ENCODE results near the gene FAM13C. TPM values are rescaled to one million over a fixed set of nuclear protein-coding genes. Genes with fewer than 3 reads are reported as not detected.

The FAM13C gene
- total RNA-seq, 2 donors from 2014 or later, result 1.8 to 6.4 TPM

DNA sequence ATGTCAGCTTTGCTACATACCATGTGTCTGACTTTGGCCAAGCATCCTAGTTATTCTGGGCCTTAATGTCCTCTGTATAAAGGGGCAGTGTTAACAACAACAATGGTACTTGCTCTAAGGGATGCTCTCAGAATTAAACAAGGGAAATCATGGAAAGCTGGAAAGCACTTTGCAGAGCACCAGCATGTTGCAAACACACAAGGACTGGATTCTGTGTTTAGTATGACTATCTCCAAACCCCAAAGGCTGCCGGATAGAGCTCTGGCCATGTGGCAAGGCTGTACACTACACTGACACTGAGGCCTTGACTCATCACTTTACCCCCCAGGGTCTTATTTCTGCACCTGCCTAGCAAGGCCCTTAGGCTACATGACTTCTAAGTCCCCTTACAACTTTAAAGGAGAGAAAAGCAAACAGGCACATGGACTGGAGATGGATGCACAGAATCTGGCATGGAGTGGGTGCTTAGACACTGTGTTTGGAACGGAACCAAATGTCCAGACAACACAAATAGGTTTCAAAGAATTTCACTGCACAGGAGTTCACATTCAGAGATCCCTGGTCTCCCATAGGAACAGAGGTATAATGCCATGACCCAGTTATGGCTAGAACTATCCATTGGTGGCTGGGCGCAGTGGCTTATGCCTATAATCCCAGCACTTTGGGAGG, 74.6 kb downstream of the FAM13C start:
- ATAC-seq (no peak), DNase-seq (no peak)
- intact Hi-C loops (cut with DNase I, micrococcal nuclease), result no loop called here

GRCh38 chr10:59285848-59286247, 76.5 kb downstream of the FAM13C start:
- DNase-seq (no peak), ATAC-seq (no peak)
- intact Hi-C loops (cut with DNase I, micrococcal nuclease), result no loop called here

GRCh38 chr10:59285073-59285472, 77.3 kb downstream of the FAM13C start:
- intact Hi-C loops (cut with DNase I, micrococcal nuclease), result no loop called here
- DNase-seq, result no peak
- no peak for ATAC-seq

DNA sequence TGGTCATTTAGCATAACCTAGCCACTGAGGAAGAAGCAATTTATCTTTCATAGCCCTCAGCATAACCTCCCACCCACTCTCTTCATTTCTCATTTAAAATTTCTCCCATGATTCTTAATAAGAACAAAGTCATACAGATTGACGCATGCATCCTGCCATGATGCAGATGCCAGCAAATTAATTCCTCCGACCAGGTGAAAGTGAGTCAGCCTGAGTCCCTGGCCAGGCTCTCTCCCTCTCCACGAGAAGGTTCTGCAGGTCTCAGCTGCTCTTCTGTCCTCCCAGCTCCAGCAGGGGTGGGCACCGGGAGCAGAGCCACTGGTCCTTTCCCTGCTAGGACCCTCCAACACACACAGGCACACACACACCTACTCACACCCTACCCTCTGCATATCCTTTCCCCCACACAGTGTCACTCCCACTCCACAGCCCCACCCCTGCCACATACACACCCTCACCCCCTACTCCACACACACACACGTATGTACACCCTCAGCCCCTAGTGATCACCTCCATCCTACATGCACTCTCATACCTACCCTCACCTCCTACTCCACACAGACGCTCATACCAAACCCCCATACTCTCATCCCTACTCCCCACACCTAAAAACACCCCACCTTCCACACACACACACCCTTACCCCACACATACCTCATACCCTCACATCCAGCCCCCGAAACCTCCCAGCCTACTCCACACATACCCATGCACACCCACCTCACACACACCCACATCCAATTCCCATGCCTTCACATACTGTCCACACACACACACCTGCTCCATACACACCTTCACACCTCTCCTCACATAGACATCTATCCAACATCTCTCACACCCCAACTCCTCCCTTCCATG, 78.0 kb downstream of the FAM13C start:
- no peak for ATAC-seq
- no peak for DNase-seq
- intact Hi-C loops (cut with DNase I, micrococcal nuclease), result no loop called here

GRCh38 chr10:59283456-59284091, 78.8 kb downstream of the FAM13C start:
- ATAC-seq (no peak), DNase-seq (no peak)
- intact Hi-C loops (cut with DNase I, micrococcal nuclease), result no loop called here

- no peak for ATAC-seq
- no peak for DNase-seq
- intact Hi-C loops (cut with DNase I, micrococcal nuclease), result no loop called here
Measured at GRCh38 chr10:59281861-59282260, 80.5 kb downstream of the FAM13C start.

GRCh38 chr10:59279991-59280505, 82.3 kb downstream of the FAM13C start:
- intact Hi-C loops (cut with DNase I, micrococcal nuclease), result no loop called here
- ATAC-seq, result no peak

DNA sequence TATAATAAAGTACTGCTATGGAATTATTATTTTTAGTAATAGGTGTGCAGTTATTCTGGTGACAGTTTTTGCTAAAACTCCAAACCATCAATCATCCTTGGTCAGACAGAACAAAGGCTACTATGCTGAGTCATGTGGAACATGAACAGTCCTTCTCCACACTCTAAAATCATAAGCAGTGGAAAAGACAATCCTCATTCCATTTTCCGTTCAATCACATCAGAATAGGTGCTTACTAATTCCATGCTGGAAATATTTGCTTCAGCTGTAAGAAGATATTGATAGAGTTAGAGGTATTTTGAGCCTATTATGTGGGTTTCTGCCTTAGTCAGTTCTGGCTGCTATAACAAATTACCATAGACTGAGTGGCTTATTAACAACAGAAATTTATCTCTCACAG, 82.9 kb downstream of the FAM13C start:
- ATAC-seq, result no peak
- intact Hi-C loops (cut with DNase I, micrococcal nuclease), result no loop called here
- DNase-seq, result no peak

More at GRCh38 chr10:59279991-59280505, 82.3 kb downstream of the FAM13C start:
- no peak for DNase-seq

GRCh38 chr10:59276919-59277318, 85.4 kb downstream of the FAM13C start:
- intact Hi-C loops (cut with DNase I, micrococcal nuclease), result no loop called here
- ATAC-seq, result no peak
- no peak for DNase-seq

GRCh38 chr10:59276133-59276532, 86.2 kb downstream of the FAM13C start:
- DNase-seq, result no peak
- no peak for ATAC-seq
- intact Hi-C loops (cut with DNase I, micrococcal nuclease), result no loop called here

GRCh38 chr10:59273445-59273844, 88.9 kb downstream of the FAM13C start:
- intact Hi-C loops (cut with DNase I, micrococcal nuclease), result no loop called here
- DNase-seq, result no peak
- no peak for ATAC-seq

- DNase-seq (no peak), ATAC-seq (no peak)
- intact Hi-C loops (cut with DNase I, micrococcal nuclease), result no loop called here
Measured at GRCh38 chr10:59272061-59272460, 90.3 kb downstream of the FAM13C start.

GRCh38 chr10:59271160-59271559, 91.2 kb downstream of the FAM13C start:
- intact Hi-C loops (cut with DNase I, micrococcal nuclease), result no loop called here
- ATAC-seq (no peak), DNase-seq (no peak)

GRCh38 chr10:59270492-59270891, 91.9 kb downstream of the FAM13C start:
- ATAC-seq (no peak), DNase-seq (no peak)
- intact Hi-C loops (cut with DNase I, micrococcal nuclease), result no loop called here

DNA sequence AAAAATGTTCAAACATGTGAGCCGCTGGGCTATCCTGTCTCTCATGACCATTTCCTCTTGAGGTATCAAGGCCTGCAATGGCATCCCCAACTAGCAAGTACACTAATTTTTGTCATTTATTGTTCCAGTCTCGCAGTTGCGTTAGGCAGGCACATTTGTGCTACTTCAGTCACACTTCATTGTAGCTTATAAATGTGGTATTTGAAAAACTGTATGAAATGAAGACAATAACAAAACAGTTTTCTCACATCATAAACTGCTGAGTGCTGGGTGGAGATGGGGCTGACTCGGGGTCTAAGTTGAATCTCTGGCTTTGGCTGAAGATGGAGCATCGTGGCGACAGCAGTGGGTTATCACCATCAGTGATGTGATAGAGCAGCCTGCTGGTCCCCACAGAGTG, 92.7 kb downstream of the FAM13C start:
- ATAC-seq (no peak), DNase-seq (no peak)
- intact Hi-C loops (cut with DNase I, micrococcal nuclease), result no loop called here

GRCh38 chr10:59268460-59268859, 93.9 kb downstream of the FAM13C start:
- ATAC-seq, result no peak
- intact Hi-C loops (cut with DNase I, micrococcal nuclease), result no loop called here
- no peak for DNase-seq

DNA sequence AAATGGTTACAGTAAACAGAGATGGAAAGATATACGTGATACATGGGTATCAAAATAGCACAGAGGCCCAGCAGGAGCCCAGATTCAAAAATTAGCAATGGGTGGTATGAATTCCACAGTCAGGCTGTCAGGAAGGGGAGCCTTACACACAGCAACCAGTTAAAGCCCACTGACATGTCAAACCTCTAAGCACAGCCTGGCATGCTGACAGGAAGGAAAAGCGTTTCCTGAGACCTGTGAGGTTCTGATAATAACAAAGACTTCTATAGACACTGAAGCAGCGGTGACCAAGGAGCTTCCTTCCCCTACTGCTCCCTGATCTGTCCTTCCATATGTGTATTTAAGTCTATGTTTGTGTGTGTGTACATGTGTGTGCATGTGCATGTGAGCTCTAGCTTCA, 96.0 kb downstream of the FAM13C start:
- DNase-seq (no peak), ATAC-seq (no peak)
- intact Hi-C loops (cut with DNase I, micrococcal nuclease), result no loop called here

DNA sequence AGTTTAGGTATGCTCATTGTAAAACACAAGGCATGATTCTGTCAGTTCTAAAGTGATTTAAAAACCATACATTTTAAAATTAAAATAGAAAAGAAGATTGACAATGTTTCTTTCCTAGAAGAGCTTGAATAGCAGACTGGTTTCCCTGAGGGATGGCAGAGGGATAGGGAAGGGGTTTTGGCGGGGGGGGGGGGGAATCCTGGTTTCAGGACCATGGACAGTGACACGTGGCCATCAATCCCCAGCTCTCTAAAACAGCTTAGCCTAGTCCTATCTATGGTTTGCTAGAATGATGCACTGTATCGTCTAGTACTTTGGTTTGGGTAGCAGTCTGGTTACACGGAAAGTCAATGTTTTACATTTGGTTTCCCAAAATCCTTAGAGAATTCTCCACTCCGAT, 97.2 kb downstream of the FAM13C start:
- DNase-seq (no peak), ATAC-seq (no peak)
- intact Hi-C loops (cut with DNase I, micrococcal nuclease), result no loop called here

DNA sequence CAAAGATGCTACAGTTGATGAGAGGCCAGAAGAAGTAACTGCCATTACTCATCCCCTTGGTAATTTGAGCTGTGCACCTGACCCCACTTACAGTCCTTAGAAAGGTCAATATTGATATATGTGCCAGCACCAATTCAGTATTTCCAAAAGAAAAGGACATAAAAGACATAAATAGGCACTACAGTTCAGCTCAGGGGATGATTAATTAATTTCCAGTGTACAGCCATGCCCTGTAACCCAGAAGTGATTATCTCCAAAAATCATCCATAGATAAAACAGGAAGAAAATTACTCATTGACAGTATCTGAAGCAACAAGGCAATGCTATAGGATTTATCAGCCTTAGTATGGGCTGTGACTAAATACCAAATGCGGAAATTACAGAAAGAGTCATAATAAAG, 103.5 kb downstream of the FAM13C start:
- no peak for ATAC-seq
- intact Hi-C loops (cut with DNase I, micrococcal nuclease), result no loop called here
- DNase-seq, result no peak

GRCh38 chr10:59257224-59257623, 105.1 kb downstream of the FAM13C start:
- intact Hi-C loops (cut with DNase I, micrococcal nuclease), result no loop called here
- ATAC-seq (no peak), DNase-seq (no peak)

Measured in left colon (tissue), 2 donors.